H1 (cell line): ENCODE data around the gene GRAPL.
"Not testable (repeated sequence)": the region's sequence is repeated elsewhere in the genome, so short reads cannot be mapped to it uniquely, and the experiment has no call there.

ENCODE experiments used
- ASH2L ChIP-seq: fragments of 200-600, 300-600 bp; sonication (generic); IDR thresholded peaks from one replicate; pipeline ENCODE4 v1.7.1; 2017; ENCODE audit warnings: low read length
- ATF2 ChIP-seq: IDR thresholded peaks from 2 replicates; pipeline ENCODE4 v1.6.1; 2012; ENCODE audit warnings: low read length, inconsistent platforms
- EP300 ChIP-seq, 2 experiments: IDR thresholded peaks; 1 replicate in 1 of 2; 2 replicates in 1 of 2; pipeline ENCODE4 v1.6.1; 2011 to 2012; ENCODE audit warnings: low read depth in 2 of 2, low read length in 2 of 2, mild to moderate bottlenecking in 2 of 2, borderline replicate concordance in 1 of 2, inconsistent platforms in 1 of 2, moderate library complexity in 1 of 2
- GABPA ChIP-seq: IDR thresholded peaks from 2 replicates; pipeline ENCODE4 v1.6.1; 2011; ENCODE audit warnings: mild to moderate bottlenecking, low read length, moderate library complexity, borderline replicate concordance; ENCODE audit not compliant: insufficient read depth
- POLR2A ChIP-seq, 2 experiments: IDR thresholded peaks; 1 replicate in 1 of 2; 2 replicates in 1 of 2; pipeline ENCODE4 v1.6.1; 2011; ENCODE audit warnings: low read depth in 2 of 2, low read length in 2 of 2, mild to moderate bottlenecking in 2 of 2; ENCODE audit errors: control extremely low read depth in 1 of 2
- POLR2AphosphoS5 ChIP-seq: IDR thresholded peaks from 2 replicates; pipeline ENCODE4 v1.6.1; 2011; ENCODE audit warnings: low read depth, low read length
- SIN3A ChIP-seq, 2 experiments: IDR thresholded peaks in 1 of 2; conservative IDR thresholded peaks in 1 of 2; 2 replicates each; pipeline ENCODE4 v1.6.1; 2011 to 2012; ENCODE audit warnings: low read length in 2 of 2, improper control_type of control experiment in 1 of 2, low read depth in 1 of 2, mild to moderate bottlenecking in 1 of 2
- SRF ChIP-seq: IDR thresholded peaks from 2 replicates; pipeline ENCODE4 v1.6.1; 2011; ENCODE audit warnings: mild to moderate bottlenecking, low read depth, low read length, moderate library complexity
- TF ChIP-seq, protein P1 (sequence below), 3 experiments: IDR thresholded peaks; 1 replicate in 2 of 3; 2 replicates in 1 of 3; pipeline versions ENCODE4 v1.5.1 to v1.6.1; 2011; ENCODE audit warnings: low read length in 3 of 3, mild to moderate bottlenecking in 3 of 3, inconsistent platforms in 2 of 3, low read depth in 1 of 3, moderate library complexity in 1 of 3; ENCODE audit not compliant: insufficient read depth in 1 of 3; ENCODE audit errors: control extremely low read depth in 1 of 3

DNA sequence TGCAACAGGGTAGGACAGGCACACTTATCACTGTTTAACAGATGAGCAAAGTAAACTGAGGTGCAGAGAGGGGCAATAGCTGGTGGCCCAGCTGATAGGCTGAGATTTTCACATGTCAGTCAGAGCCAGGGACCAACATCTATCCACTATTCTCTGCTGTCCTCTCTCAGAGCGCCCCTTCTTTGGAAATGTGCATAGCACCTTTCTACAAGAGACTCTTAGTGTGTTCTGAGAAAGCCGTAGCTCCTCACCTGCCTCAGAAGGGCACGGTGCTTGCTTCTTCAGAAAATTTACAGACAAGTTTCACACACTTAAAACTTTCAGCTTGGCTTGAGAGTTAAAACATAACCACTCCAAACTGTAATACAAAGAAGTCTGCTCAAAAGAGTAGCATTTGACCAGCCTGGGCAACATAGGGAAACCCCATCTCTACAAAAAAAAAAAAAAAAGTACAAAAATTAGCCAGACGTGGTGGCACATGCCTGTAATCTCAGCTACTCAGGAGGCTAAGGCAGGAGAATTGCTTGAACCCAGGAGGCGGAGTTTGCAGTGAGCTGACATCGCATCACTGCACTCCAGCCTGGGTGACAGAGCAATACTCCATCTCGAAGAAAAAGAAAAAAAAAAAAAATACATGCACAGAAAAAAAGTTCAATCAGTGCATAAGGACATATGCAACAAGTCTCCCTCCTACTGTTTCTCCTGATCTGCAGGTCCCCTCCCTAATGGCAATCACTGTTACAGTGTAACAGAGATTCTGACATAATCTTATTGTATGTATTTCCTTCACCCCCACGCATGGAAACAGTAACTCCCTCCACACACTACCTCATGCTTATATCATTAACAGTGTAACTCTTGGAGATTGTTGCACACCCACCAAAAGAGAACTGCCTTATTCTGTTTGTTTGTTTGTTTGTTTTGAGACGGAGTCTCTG, 23.6 kb downstream of the GRAPL start:
- TF ChIP-seq EP300 (IDR thresholded peaks at IDR 0.05; ENCODE audit: borderline replicate concordance in 1 of 2, low read depth in 2 of 2, low read length in 2 of 2); SRF; ASH2L; GABPA; POLR2AphosphoS5; SIN3A (conservative IDR thresholded peaks at IDR 0.05 in 1 of 2, IDR thresholded peaks at IDR 0.05 in 1 of 2; ENCODE audit: low read depth in 1 of 2, low read length in 2 of 2); ATF2; POLR2A (IDR thresholded peaks at IDR 0.05; ENCODE audit: control extremely low read depth in 1 of 2, low read depth in 2 of 2, low read length in 2 of 2): not testable (repeated sequence)
- TF ChIP-seq, protein P1, sequence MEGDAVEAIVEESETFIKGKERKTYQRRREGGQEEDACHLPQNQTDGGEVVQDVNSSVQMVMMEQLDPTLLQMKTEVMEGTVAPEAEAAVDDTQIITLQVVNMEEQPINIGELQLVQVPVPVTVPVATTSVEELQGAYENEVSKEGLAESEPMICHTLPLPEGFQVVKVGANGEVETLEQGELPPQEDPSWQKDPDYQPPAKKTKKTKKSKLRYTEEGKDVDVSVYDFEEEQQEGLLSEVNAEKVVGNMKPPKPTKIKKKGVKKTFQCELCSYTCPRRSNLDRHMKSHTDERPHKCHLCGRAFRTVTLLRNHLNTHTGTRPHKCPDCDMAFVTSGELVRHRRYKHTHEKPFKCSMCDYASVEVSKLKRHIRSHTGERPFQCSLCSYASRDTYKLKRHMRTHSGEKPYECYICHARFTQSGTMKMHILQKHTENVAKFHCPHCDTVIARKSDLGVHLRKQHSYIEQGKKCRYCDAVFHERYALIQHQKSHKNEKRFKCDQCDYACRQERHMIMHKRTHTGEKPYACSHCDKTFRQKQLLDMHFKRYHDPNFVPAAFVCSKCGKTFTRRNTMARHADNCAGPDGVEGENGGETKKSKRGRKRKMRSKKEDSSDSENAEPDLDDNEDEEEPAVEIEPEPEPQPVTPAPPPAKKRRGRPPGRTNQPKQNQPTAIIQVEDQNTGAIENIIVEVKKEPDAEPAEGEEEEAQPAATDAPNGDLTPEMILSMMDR (IDR thresholded peaks at IDR 0.05; ENCODE audit: control extremely low read depth in 1 of 3, insufficient read depth in 1 of 3, low read depth in 1 of 3, low read length in 3 of 3) = not testable (repeated sequence)
